Activated CD4-positive, CD25-positive, alpha-beta regulatory T cell treated with anti-CD3 and anti-CD28 coated beads, Interleukin-2, amount 50 U/mL, for 24 hours (primary cell): ENCODE data around the gene DZANK1.
"Not testable (repeated sequence)": the region's sequence is repeated elsewhere in the genome, so short reads cannot be mapped to it uniquely, and the experiment has no call there.

Source experiments
- ATAC-seq, 2 donors: fragments of 150-1000 bp; cut with Tn5 transposase; one replicate each; pipeline ENCODE4 v1.10.0; 2021; ENCODE audit warnings: mild to moderate bottlenecking in 1 of 2, moderate library complexity in 1 of 2

DZANK1 gene

GRCh38 chr20:18436847-18437246 is 30.0 kb downstream of the DZANK1 start:
- ATAC-seq: no peak

- ATAC-seq: no peak
Measured at GRCh38 chr20:18431206-18431605, 35.6 kb downstream of the DZANK1 start.

GRCh38 chr20:18430172-18430826 is 36.5 kb downstream of the DZANK1 start:
- ATAC-seq: no peak

GRCh38 chr20:18428490-18429173 is 38.2 kb downstream of the DZANK1 start:
- no peak for ATAC-seq

- no peak for ATAC-seq
Measured at GRCh38 chr20:18427214-18427613, 39.6 kb downstream of the DZANK1 start.

GRCh38 chr20:18421608-18422007 is 45.2 kb downstream of the DZANK1 start:
- no peak for ATAC-seq

GRCh38 chr20:18416486-18416885 is 50.3 kb downstream of the DZANK1 start:
- no peak for ATAC-seq

- ATAC-seq: no peak
Measured at GRCh38 chr20:18414140-18414539, 52.7 kb downstream of the DZANK1 start.

GRCh38 chr20:18412221-18412901 is 54.5 kb downstream of the DZANK1 start:
- no peak for ATAC-seq

GRCh38 chr20:18405826-18406225 is 61.0 kb downstream of the DZANK1 start:
- no peak for ATAC-seq

- no peak for ATAC-seq
Measured at GRCh38 chr20:18404172-18404571, 62.7 kb downstream of the DZANK1 start.

GRCh38 chr20:18403269-18403668 is 63.6 kb downstream of the DZANK1 start:
- ATAC-seq: no peak

GRCh38 chr20:18401305-18401704 is 65.5 kb downstream of the DZANK1 start:
- no peak for ATAC-seq

GRCh38 chr20:18400460-18400859 is 66.4 kb downstream of the DZANK1 start:
- no peak for ATAC-seq

GRCh38 chr20:18398713-18399112 is 68.1 kb downstream of the DZANK1 start:
- ATAC-seq: not testable (repeated sequence)

GRCh38 chr20:18397030-18397429 is 69.8 kb downstream of the DZANK1 start:
- no peak for ATAC-seq

GRCh38 chr20:18395544-18395943 is 71.3 kb downstream of the DZANK1 start:
- no peak for ATAC-seq

- no peak for ATAC-seq
Measured at GRCh38 chr20:18394363-18394762, 72.5 kb downstream of the DZANK1 start.

GRCh38 chr20:18391686-18392085 is 75.1 kb downstream of the DZANK1 start:
- ATAC-seq: no peak

- no peak for ATAC-seq
Measured at GRCh38 chr20:18390201-18390600, 76.6 kb downstream of the DZANK1 start.

- no peak for ATAC-seq
Measured at GRCh38 chr20:18388860-18389259, 78.0 kb downstream of the DZANK1 start.

GRCh38 chr20:18380908-18381529 is 85.8 kb downstream of the DZANK1 start:
- no peak for ATAC-seq

- ATAC-seq: no peak
Measured at GRCh38 chr20:18377896-18378481, 88.8 kb downstream of the DZANK1 start.
